Upper lobe of right lung (tissue), 1 donor: Measurements from ENCODE around the gene BNIP5. TPM values are rescaled to one million over a fixed set of nuclear protein-coding genes. Genes with fewer than 3 reads are reported as not detected.

Experiments used
- ATAC-seq: fragments of 200-7000 bp; cut with Tn5 transposase; one replicate; pipeline ENCODE4 v1.9.1; 2020; ENCODE audit warnings: mild to moderate bottlenecking, moderate library complexity
- DNase-seq: peaks from one replicate; pipeline ENCODE4 v3.0.0-alpha.2; 2020
- H3K27ac ChIP-seq: fragments of 200-600 bp; one replicate; pipeline ENCODE4 v1.8.0; 2022
- H3K27me3 ChIP-seq: fragments of 200-600 bp; one replicate; pipeline ENCODE4 v1.8.0; 2022; ENCODE audit warnings: mild to moderate bottlenecking
- H3K36me3 ChIP-seq: fragments of 200-600 bp; one replicate; pipeline ENCODE4 v1.8.0; 2022
- H3K4me1 ChIP-seq: fragments of 200-600 bp; one replicate; pipeline ENCODE4 v1.8.0; 2022
- H3K4me3 ChIP-seq: fragments of 200-600 bp; one replicate; pipeline ENCODE4 v1.8.0; 2022; ENCODE audit warnings: mild to moderate bottlenecking
- H3K9me3 ChIP-seq: fragments of 200-600 bp; one replicate; pipeline ENCODE4 v1.8.0; 2022
- intact Hi-C: fragments of 100-400 bp; cut with DNase I; formaldehyde crosslinking; loops from one replicate; pipeline ENCODE4 v1.11.0; 2022
- total RNA-seq: library from RNA; stranded (reverse); fragmentation: NEBNext Ultra II Directional; extraction: Animal tissue kit (Norgen Biotek cat#: 25700); gene quantifications from one replicate; pipeline ENCODE4 v1.2.1, GENCODE V29; 2021
- TF ChIP-seq, protein P1 (sequence below): fragments of 200-600 bp; IDR thresholded peaks from one replicate; pipeline ENCODE4 v1.8.0; 2022; ENCODE audit warnings: antibody characterized with exemption
- donor health status: DM: no; HTN: yes; CAD: no; lungs with severe emphysema.

Gene BNIP5
- total RNA-seq, 1 donor from 2014 or later = not detected

DNA sequence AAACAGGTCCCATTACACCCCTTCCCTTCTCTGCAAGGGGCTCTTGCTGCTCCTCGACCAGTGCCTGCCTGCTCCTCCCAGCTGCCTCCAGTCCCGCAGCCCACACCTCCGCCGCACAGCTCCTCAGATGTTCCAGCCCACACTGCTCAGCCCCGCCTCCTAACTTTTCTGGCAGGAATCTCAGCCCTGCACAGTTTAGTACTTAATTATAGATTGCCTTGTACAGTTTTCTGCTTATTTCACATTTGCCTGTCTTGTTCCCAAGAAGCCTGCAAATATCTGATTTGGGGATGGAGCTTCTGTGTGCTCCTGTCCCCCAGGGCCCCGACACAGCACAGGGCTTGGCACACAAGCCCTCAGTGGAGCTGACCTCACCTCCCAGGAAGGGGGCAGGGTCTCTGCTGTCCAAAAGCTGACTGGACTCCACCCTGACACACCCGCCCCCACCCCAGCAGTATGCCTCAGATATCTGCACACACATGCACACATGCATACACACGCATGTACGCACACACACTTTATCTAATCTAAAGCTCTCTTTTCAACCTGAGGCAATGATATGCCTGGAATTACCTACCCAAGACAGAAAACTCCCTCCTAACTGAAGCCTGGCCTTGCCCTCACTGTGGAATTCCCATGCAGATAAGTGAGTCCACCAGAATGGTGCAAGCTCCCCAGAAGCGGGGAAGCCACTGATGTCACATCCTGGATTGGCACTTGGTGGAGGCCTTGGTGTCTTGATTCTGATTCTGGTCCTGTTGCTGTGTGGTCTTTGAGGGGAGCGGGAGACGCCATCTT, 68.0 kb downstream of the BNIP5 start:
- Histone ChIP-seq H3K9me3 (peaks cover 7% of the 10 kb centered on the region), H3K36me3 (no peaks in the 10 kb centered on the region), H3K4me1 (no peaks in the 10 kb centered on the region), H3K27ac (no peak overlapping the region), H3K27me3 (peaks cover 11% of the 10 kb centered on the region), H3K4me3 (no peak overlapping the region)
- no peak for DNase-seq
- TF ChIP-seq, protein P1, sequence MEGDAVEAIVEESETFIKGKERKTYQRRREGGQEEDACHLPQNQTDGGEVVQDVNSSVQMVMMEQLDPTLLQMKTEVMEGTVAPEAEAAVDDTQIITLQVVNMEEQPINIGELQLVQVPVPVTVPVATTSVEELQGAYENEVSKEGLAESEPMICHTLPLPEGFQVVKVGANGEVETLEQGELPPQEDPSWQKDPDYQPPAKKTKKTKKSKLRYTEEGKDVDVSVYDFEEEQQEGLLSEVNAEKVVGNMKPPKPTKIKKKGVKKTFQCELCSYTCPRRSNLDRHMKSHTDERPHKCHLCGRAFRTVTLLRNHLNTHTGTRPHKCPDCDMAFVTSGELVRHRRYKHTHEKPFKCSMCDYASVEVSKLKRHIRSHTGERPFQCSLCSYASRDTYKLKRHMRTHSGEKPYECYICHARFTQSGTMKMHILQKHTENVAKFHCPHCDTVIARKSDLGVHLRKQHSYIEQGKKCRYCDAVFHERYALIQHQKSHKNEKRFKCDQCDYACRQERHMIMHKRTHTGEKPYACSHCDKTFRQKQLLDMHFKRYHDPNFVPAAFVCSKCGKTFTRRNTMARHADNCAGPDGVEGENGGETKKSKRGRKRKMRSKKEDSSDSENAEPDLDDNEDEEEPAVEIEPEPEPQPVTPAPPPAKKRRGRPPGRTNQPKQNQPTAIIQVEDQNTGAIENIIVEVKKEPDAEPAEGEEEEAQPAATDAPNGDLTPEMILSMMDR = no peak
- intact Hi-C loops = no loop called here
- peak; percentile 53 for ATAC-seq

DNA sequence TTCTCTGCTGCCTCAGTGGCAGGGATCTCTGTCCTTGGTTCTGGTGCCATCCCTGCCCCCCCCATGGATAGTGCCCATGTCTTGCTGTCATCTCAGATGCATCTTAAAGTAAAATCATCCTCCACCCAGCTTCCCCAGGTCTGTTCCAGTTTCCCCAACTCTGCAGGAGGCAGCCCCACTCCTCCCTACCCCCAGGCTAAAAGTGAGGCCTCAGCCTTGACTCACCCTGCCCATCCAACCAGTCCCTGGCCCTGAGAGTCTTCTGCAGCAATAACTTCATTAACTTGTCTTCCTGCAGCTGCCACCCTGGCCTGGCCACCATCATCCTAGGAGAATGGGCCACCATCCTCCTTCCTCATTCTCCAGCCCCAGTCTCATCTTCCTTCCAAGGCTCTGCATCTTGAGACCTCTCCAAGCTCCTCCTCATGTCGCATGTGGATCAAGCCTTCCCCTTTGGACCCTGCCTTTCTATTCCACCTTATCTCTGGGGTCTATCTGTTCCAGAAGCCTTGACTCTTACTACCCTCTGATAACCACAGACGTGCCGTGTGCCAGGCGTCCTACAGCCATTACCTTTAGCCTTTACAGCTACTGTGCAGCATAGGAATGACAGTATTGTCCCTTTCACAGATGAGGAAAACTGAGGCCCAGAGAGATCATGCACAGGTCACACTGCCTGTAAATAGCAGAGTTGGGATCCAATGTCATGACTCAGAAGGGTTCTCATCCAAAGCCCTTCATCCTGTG, 68.8 kb downstream of the BNIP5 start:
- TF ChIP-seq, protein P1 = no peak
- Histone ChIP-seq H3K4me3 (no peak overlapping the region), H3K27ac (no peak overlapping the region), H3K9me3 (peaks cover 7% of the 10 kb centered on the region), H3K36me3 (no peaks in the 10 kb centered on the region), H3K27me3 (peaks cover 7% of the 10 kb centered on the region), H3K4me1 (no peaks in the 10 kb centered on the region)
- DNase-seq (no peak), ATAC-seq (no peak)
- intact Hi-C loops = no loop called here

DNA sequence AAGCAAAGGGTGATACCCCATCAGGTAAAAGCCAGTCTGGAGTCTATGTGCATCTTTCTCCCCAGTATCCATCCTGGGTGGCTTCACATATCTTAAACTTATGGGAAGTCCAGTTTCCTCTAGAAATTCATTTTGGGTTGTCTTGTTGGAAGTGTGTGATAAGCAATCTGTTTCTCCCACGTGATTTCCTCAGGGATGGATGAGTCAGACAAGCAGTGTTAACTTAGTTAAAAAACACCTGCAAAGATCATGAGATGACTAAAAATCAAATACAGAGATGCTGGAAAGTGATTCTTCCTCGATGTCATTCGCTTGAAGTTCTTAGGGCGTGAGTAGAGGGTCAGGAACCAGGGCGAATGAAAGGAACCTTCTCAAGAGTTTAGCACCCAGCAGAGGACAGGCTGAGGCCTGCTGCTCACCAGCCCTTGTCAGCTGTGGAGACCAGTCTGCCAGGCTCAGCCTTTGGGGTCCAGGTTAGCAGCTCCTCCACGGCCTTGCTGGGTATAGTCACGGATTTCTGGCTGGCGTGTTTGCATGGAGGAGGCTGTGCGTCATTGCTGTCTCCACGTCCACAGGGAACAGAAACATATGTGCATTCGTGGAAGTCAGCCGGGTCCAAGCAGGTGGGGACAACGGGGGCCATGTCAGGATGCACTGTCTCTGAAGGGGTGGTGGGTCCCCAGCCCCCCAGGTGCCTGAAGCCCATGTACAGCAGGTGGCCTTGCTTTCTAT, 69.6 kb downstream of the BNIP5 start:
- ATAC-seq (no peak), DNase-seq (no peak)
- intact Hi-C loops = no loop called here
- H3K27me3 ChIP-seq = no peaks in the 10 kb centered on the region
- no peaks in the 10 kb centered on the region for H3K36me3 ChIP-seq
- peaks cover 7% of the 10 kb centered on the region for H3K9me3 ChIP-seq
- no peak overlapping the region for H3K4me3 ChIP-seq
- H3K4me1 ChIP-seq = no peaks in the 10 kb centered on the region
- TF ChIP-seq, protein P1 = no peak
- H3K27ac ChIP-seq = no peak overlapping the region

Other genes starting within 250 kb of the BNIP5 start
- 71.4 TPM for gene MAPK13, start 206.4 kb downstream of the BNIP5 start, total RNA-seq
- gene BRPF3, start 140.1 kb downstream of the BNIP5 start, total RNA-seq = 37.8 TPM
- 0.35 TPM for gene PNPLA1, start 66.8 kb downstream of the BNIP5 start, total RNA-seq
- gene ETV7, start 50.8 kb upstream of the BNIP5 start, total RNA-seq = 6.3 TPM
- gene PXT1, start 106.0 kb upstream of the BNIP5 start, total RNA-seq = not detected
- gene KCTD20, start 106.1 kb upstream of the BNIP5 start, total RNA-seq = 37.6 TPM
- gene STK38, start 210.6 kb upstream of the BNIP5 start, total RNA-seq = 27.8 TPM